Measurements from ENCODE around the gene TKFC.

TKFC gene

GRCh38 chr11:61297341-61297740, 35.7 kb upstream of the TKFC start:
- Histone ChIP-seq H3K4me1 (ENCODE audit: control insufficient read depth, insufficient read depth, low read length, poor library complexity, severe bottlenecking) (peaks cover 20% of the 10 kb centered on the region), H3K27ac (ENCODE audit: insufficient read depth, low read length, poor library complexity, severe bottlenecking) (no peak overlapping the region), H3K27me3 (replicated peaks; ENCODE audit: control insufficient read depth, insufficient read depth, low read length, poor library complexity, severe bottlenecking) (peaks cover 3% of the 10 kb centered on the region), H3K9me3 (ENCODE audit: control insufficient read depth, low read length) (no peaks in the 10 kb centered on the region), H3K36me3 (ENCODE audit: control insufficient read depth, insufficient read depth, low read length) (peaks cover 33% of the 10 kb centered on the region), H3K4me3 (ENCODE audit: insufficient read depth, low read depth, low read length, poor library complexity, severe bottlenecking) (no peak overlapping the region)
- DNase-seq, result no peak

- H3K27me3 ChIP-seq (replicated peaks; ENCODE audit: control insufficient read depth, insufficient read depth, low read length, poor library complexity, severe bottlenecking), result peaks cover 3% of the 10 kb centered on the region
- H3K36me3 ChIP-seq (ENCODE audit: control insufficient read depth, insufficient read depth, low read length), result peaks cover 37% of the 10 kb centered on the region
- no peak overlapping the region for H3K27ac ChIP-seq (ENCODE audit: insufficient read depth, low read length, poor library complexity, severe bottlenecking)
- no peaks in the 10 kb centered on the region for H3K9me3 ChIP-seq (ENCODE audit: control insufficient read depth, low read length)
- no peak overlapping the region for H3K4me3 ChIP-seq (ENCODE audit: insufficient read depth, low read depth, low read length, poor library complexity, severe bottlenecking)
- no peak for DNase-seq
- H3K4me1 ChIP-seq (ENCODE audit: control insufficient read depth, insufficient read depth, low read length, poor library complexity, severe bottlenecking), result peaks cover 20% of the 10 kb centered on the region
Observed at GRCh38 chr11:61297746-61298145, 35.3 kb upstream of the TKFC start.

GRCh38 chr11:61298663-61299244, 34.3 kb upstream of the TKFC start:
- no peak overlapping the region for H3K4me3 ChIP-seq (ENCODE audit: insufficient read depth, low read depth, low read length, poor library complexity, severe bottlenecking)
- H3K27me3 ChIP-seq (replicated peaks; ENCODE audit: control insufficient read depth, insufficient read depth, low read length, poor library complexity, severe bottlenecking), result peaks cover 3% of the 10 kb centered on the region
- DNase-seq, result no peak
- peaks cover 19% of the 10 kb centered on the region for H3K4me1 ChIP-seq (ENCODE audit: control insufficient read depth, insufficient read depth, low read length, poor library complexity, severe bottlenecking)
- peaks cover 47% of the 10 kb centered on the region for H3K36me3 ChIP-seq (ENCODE audit: control insufficient read depth, insufficient read depth, low read length)
- H3K9me3 ChIP-seq (ENCODE audit: control insufficient read depth, low read length), result no peaks in the 10 kb centered on the region
- H3K27ac ChIP-seq (ENCODE audit: insufficient read depth, low read length, poor library complexity, severe bottlenecking), result no peak overlapping the region

- Histone ChIP-seq H3K36me3 (ENCODE audit: control insufficient read depth, insufficient read depth, low read length) (peaks cover 74% of the 10 kb centered on the region), H3K27me3 (replicated peaks; ENCODE audit: control insufficient read depth, insufficient read depth, low read length, poor library complexity, severe bottlenecking) (no peaks in the 10 kb centered on the region), H3K4me1 (ENCODE audit: control insufficient read depth, insufficient read depth, low read length, poor library complexity, severe bottlenecking) (no peaks in the 10 kb centered on the region), H3K9me3 (ENCODE audit: control insufficient read depth, low read length) (no peaks in the 10 kb centered on the region), H3K27ac (ENCODE audit: insufficient read depth, low read length, poor library complexity, severe bottlenecking) (no peak overlapping the region), H3K4me3 (ENCODE audit: insufficient read depth, low read depth, low read length, poor library complexity, severe bottlenecking) (no peak overlapping the region)
- DNase-seq, result no peak
Observed at GRCh38 chr11:61302550-61302949, 30.5 kb upstream of the TKFC start.

- no peak overlapping the region for H3K4me3 ChIP-seq (ENCODE audit: insufficient read depth, low read depth, low read length, poor library complexity, severe bottlenecking)
- H3K4me1 ChIP-seq (ENCODE audit: control insufficient read depth, insufficient read depth, low read length, poor library complexity, severe bottlenecking), result no peaks in the 10 kb centered on the region
- H3K36me3 ChIP-seq (ENCODE audit: control insufficient read depth, insufficient read depth, low read length), result peaks cover 79% of the 10 kb centered on the region
- no peaks in the 10 kb centered on the region for H3K27me3 ChIP-seq (replicated peaks; ENCODE audit: control insufficient read depth, insufficient read depth, low read length, poor library complexity, severe bottlenecking)
- no peak for DNase-seq
- H3K27ac ChIP-seq (ENCODE audit: insufficient read depth, low read length, poor library complexity, severe bottlenecking), result no peak overlapping the region
- H3K9me3 ChIP-seq (ENCODE audit: control insufficient read depth, low read length), result no peaks in the 10 kb centered on the region
Observed at GRCh38 chr11:61303725-61304124, 29.3 kb upstream of the TKFC start.

GRCh38 chr11:61305417-61305816, 27.6 kb upstream of the TKFC start:
- H3K27me3 ChIP-seq (replicated peaks; ENCODE audit: control insufficient read depth, insufficient read depth, low read length, poor library complexity, severe bottlenecking), result no peaks in the 10 kb centered on the region
- no peak overlapping the region for H3K4me3 ChIP-seq (ENCODE audit: insufficient read depth, low read depth, low read length, poor library complexity, severe bottlenecking)
- no peak for DNase-seq
- no peaks in the 10 kb centered on the region for H3K4me1 ChIP-seq (ENCODE audit: control insufficient read depth, insufficient read depth, low read length, poor library complexity, severe bottlenecking)
- peaks cover 88% of the 10 kb centered on the region for H3K36me3 ChIP-seq (ENCODE audit: control insufficient read depth, insufficient read depth, low read length)
- no peak overlapping the region for H3K27ac ChIP-seq (ENCODE audit: insufficient read depth, low read length, poor library complexity, severe bottlenecking)
- H3K9me3 ChIP-seq (ENCODE audit: control insufficient read depth, low read length), result no peaks in the 10 kb centered on the region

- Histone ChIP-seq H3K9me3 (ENCODE audit: control insufficient read depth, low read length) (no peaks in the 10 kb centered on the region), H3K4me3 (ENCODE audit: insufficient read depth, low read depth, low read length, poor library complexity, severe bottlenecking) (no peak overlapping the region), H3K36me3 (ENCODE audit: control insufficient read depth, insufficient read depth, low read length) (peaks cover 88% of the 10 kb centered on the region), H3K4me1 (ENCODE audit: control insufficient read depth, insufficient read depth, low read length, poor library complexity, severe bottlenecking) (no peaks in the 10 kb centered on the region), H3K27ac (ENCODE audit: insufficient read depth, low read length, poor library complexity, severe bottlenecking) (no peak overlapping the region), H3K27me3 (replicated peaks; ENCODE audit: control insufficient read depth, insufficient read depth, low read length, poor library complexity, severe bottlenecking) (no peaks in the 10 kb centered on the region)
- DNase-seq, result no peak
Observed at GRCh38 chr11:61306221-61306620, 26.8 kb upstream of the TKFC start.

GRCh38 chr11:61307354-61307753, 25.7 kb upstream of the TKFC start:
- Histone ChIP-seq H3K36me3 (ENCODE audit: control insufficient read depth, insufficient read depth, low read length) (peaks cover 88% of the 10 kb centered on the region), H3K27me3 (replicated peaks; ENCODE audit: control insufficient read depth, insufficient read depth, low read length, poor library complexity, severe bottlenecking) (no peaks in the 10 kb centered on the region), H3K9me3 (ENCODE audit: control insufficient read depth, low read length) (no peaks in the 10 kb centered on the region), H3K4me1 (ENCODE audit: control insufficient read depth, insufficient read depth, low read length, poor library complexity, severe bottlenecking) (no peaks in the 10 kb centered on the region), H3K4me3 (ENCODE audit: insufficient read depth, low read depth, low read length, poor library complexity, severe bottlenecking) (no peak overlapping the region), H3K27ac (ENCODE audit: insufficient read depth, low read length, poor library complexity, severe bottlenecking) (no peak overlapping the region)
- no peak for DNase-seq

GRCh38 chr11:61309141-61309540, 23.9 kb upstream of the TKFC start:
- no peak overlapping the region for H3K27ac ChIP-seq (ENCODE audit: insufficient read depth, low read length, poor library complexity, severe bottlenecking)
- peaks cover 86% of the 10 kb centered on the region for H3K36me3 ChIP-seq (ENCODE audit: control insufficient read depth, insufficient read depth, low read length)

GRCh38 chr11:61309739-61310138, 23.3 kb upstream of the TKFC start:
- no peaks in the 10 kb centered on the region for H3K4me1 ChIP-seq (ENCODE audit: control insufficient read depth, insufficient read depth, low read length, poor library complexity, severe bottlenecking)
- H3K27ac ChIP-seq (ENCODE audit: insufficient read depth, low read length, poor library complexity, severe bottlenecking), result no peak overlapping the region
- no peak for DNase-seq
- H3K4me3 ChIP-seq (ENCODE audit: insufficient read depth, low read depth, low read length, poor library complexity, severe bottlenecking), result no peak overlapping the region
- no peaks in the 10 kb centered on the region for H3K27me3 ChIP-seq (replicated peaks; ENCODE audit: control insufficient read depth, insufficient read depth, low read length, poor library complexity, severe bottlenecking)
- H3K36me3 ChIP-seq (ENCODE audit: control insufficient read depth, insufficient read depth, low read length), result peaks cover 89% of the 10 kb centered on the region
- no peaks in the 10 kb centered on the region for H3K9me3 ChIP-seq (ENCODE audit: control insufficient read depth, low read length)

More at GRCh38 chr11:61309141-61309540, 23.9 kb upstream of the TKFC start:
- H3K4me1 ChIP-seq (ENCODE audit: control insufficient read depth, insufficient read depth, low read length, poor library complexity, severe bottlenecking), result no peaks in the 10 kb centered on the region
- H3K9me3 ChIP-seq (ENCODE audit: control insufficient read depth, low read length), result no peaks in the 10 kb centered on the region
- DNase-seq, result no peak
- H3K27me3 ChIP-seq (replicated peaks; ENCODE audit: control insufficient read depth, insufficient read depth, low read length, poor library complexity, severe bottlenecking), result no peaks in the 10 kb centered on the region
- no peak overlapping the region for H3K4me3 ChIP-seq (ENCODE audit: insufficient read depth, low read depth, low read length, poor library complexity, severe bottlenecking)
